ENCODE results near the gene P4HB.

P4HB gene

DNA sequence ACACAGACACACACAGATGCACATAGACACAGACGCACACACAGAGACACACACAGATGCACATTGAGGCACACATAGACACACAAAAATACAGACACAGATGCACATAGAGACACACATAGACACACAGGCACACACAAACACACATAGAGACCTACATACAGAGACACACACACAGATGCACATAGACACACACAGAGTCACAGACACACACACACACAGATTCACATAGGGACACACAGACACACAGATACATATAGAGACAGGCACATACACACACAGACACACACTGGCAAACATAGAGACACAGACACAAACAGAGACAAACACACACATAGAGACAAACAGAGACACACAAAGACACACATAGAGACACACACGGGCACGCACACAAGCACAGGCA is 66.3 kb downstream of the P4HB start:
- DNase-seq (ENCODE audit: low read depth in 4 of 4, low spot score in 1 of 4): no peak
